ENCODE results near the gene UNC5B.

Gene UNC5B

GRCh38 chr10:71255550-71255807 is 43.1 kb downstream of the UNC5B start:
- no peak for DNase-seq (ENCODE audit: low read depth)

- DNase-seq (ENCODE audit: low read depth): peak; percentile 88
Measured at GRCh38 chr10:71255808-71256660, 43.7 kb downstream of the UNC5B start.

- no peak for DNase-seq (ENCODE audit: low read depth)
Measured at GRCh38 chr10:71256661-71257318, 44.4 kb downstream of the UNC5B start.

- no peak for DNase-seq (ENCODE audit: low read depth)
Measured at GRCh38 chr10:71257319-71257997, 45.1 kb downstream of the UNC5B start.

- no peak for DNase-seq (ENCODE audit: low read depth)
Measured at GRCh38 chr10:71258046-71258445, 45.7 kb downstream of the UNC5B start.

- no peak for DNase-seq (ENCODE audit: low read depth)
Measured at GRCh38 chr10:71258446-71259145, 46.2 kb downstream of the UNC5B start.

- DNase-seq (ENCODE audit: low read depth): no peak
Measured at GRCh38 chr10:71259282-71259681, 46.9 kb downstream of the UNC5B start.

GRCh38 chr10:71259815-71260501 is 47.6 kb downstream of the UNC5B start:
- DNase-seq (ENCODE audit: low read depth): no peak

GRCh38 chr10:71260622-71261325 is 48.4 kb downstream of the UNC5B start:
- DNase-seq (ENCODE audit: low read depth): peak; percentile 65

- DNase-seq (ENCODE audit: low read depth): no peak
Measured at GRCh38 chr10:71262027-71262426, 49.7 kb downstream of the UNC5B start.

- DNase-seq (ENCODE audit: low read depth): no peak
Measured at GRCh38 chr10:71262817-71263216, 50.4 kb downstream of the UNC5B start.

GRCh38 chr10:71263376-71263775 is 51.0 kb downstream of the UNC5B start:
- no peak for DNase-seq (ENCODE audit: low read depth)

- no peak for DNase-seq (ENCODE audit: low read depth)
Measured at GRCh38 chr10:71264345-71265200, 52.2 kb downstream of the UNC5B start.

- DNase-seq (ENCODE audit: low read depth): no peak
Measured at GRCh38 chr10:71265201-71265575, 52.8 kb downstream of the UNC5B start.

GRCh38 chr10:71265618-71266146 is 53.3 kb downstream of the UNC5B start:
- DNase-seq (ENCODE audit: low read depth): no peak

- peak; percentile 82 for DNase-seq (ENCODE audit: low read depth)
Measured at GRCh38 chr10:71266147-71266917, 54.0 kb downstream of the UNC5B start.

GRCh38 chr10:71266918-71267442 is 54.6 kb downstream of the UNC5B start:
- DNase-seq (ENCODE audit: low read depth): no peak

GRCh38 chr10:71267508-71268240 is 55.3 kb downstream of the UNC5B start:
- no peak for DNase-seq (ENCODE audit: low read depth)

Measured in fibroblast of gingiva (primary cell).